ENCODE results near the gene JAZF1.

Gene JAZF1

DNA sequence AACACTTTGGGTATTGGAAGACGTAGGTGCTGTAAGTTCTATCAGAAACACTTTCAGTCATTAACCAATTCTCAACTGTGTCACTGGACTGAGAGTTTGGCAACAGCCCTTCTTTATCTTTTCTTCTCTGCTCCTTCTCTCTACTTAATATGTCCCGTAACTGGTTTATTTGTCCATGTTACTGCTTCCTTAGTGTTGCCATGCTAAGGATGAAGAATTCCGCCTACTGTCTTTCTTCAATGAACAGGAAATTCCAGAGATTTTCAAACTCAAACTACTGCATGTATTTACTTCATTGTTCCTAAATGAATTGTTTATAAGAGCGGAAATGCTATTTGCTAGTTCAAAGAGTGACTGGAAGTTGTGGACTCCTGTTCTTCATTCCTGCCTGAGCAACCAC, 296.9 kb downstream of the JAZF1 start:
- H2AK5ac ChIP-seq (ENCODE audit: low read length, severe bottlenecking): no peak overlapping the region
- no peak overlapping the region for H2BK15ac ChIP-seq (ENCODE audit: low read depth, poor library complexity, severe bottlenecking)
- no peak overlapping the region for H4K8ac ChIP-seq (ENCODE audit: low read length)
- H2BK120ac ChIP-seq (ENCODE audit: low read depth, low read length): no peak overlapping the region
- no peak overlapping the region for H3K23ac ChIP-seq (ENCODE audit: low read length in 2 of 2)
- no peak overlapping the region for H3K4me3 ChIP-seq (ENCODE audit: insufficient read depth in 1 of 2, low read depth in 1 of 2, low read length in 2 of 2)
- DNase-seq: peak; percentile 23
- no peak overlapping the region for H2BK5ac ChIP-seq (ENCODE audit: low read depth, low read length, poor library complexity, severe bottlenecking)
- H3K27me3 ChIP-seq (ENCODE audit: control insufficient read depth in 1 of 2, insufficient read depth in 1 of 2, low read length in 2 of 2): no peaks in the 10 kb centered on the region
- no peak overlapping the region for H3K18ac ChIP-seq (ENCODE audit: low read depth in 1 of 2, low read length in 2 of 2)
- WGBS: 41% methylated on average over 3 of the region's 4 CpGs
- H4K91ac ChIP-seq (ENCODE audit: low read length): no peak overlapping the region
- H3K4ac ChIP-seq (ENCODE audit: low read depth in 1 of 2, low read length in 2 of 2): no peak overlapping the region
- no peak overlapping the region for H2AFZ ChIP-seq (ENCODE audit: low read depth, low read length)
- no peak overlapping the region for H2BK12ac ChIP-seq (ENCODE audit: low read length in 2 of 2)
- H3K9ac ChIP-seq (ENCODE audit: low read length): no peak overlapping the region
- H3K9me3 ChIP-seq (ENCODE audit: control insufficient read depth, low read length): no peaks in the 10 kb centered on the region
- no peak overlapping the region for H3K27ac ChIP-seq (ENCODE audit: low read length, poor library complexity, severe bottlenecking)
- peaks cover 23% of the 10 kb centered on the region for H3K79me1 ChIP-seq (replicated peaks; ENCODE audit: low read length, poor library complexity, severe bottlenecking)
- peaks cover 5% of the 10 kb centered on the region for H3K4me1 ChIP-seq (ENCODE audit: control insufficient read depth, insufficient read depth, low read depth, low read length)
- H3K36me3 ChIP-seq (ENCODE audit: control insufficient read depth in 1 of 2, insufficient read depth in 2 of 2, low read depth in 1 of 2, low read length in 2 of 2): no peaks in the 10 kb centered on the region
- no peak overlapping the region for H3K4me2 ChIP-seq (ENCODE audit: low read length, poor library complexity, severe bottlenecking)
- no peak overlapping the region for H3K14ac ChIP-seq (ENCODE audit: low read length in 2 of 2)

- H3K18ac ChIP-seq (ENCODE audit: low read depth in 1 of 2, low read length in 2 of 2): no peak overlapping the region
- WGBS: 82% methylated on average over 8 of the region's 8 CpGs
- H2BK120ac ChIP-seq (ENCODE audit: low read depth, low read length): no peak overlapping the region
- no peak overlapping the region for H2BK12ac ChIP-seq (ENCODE audit: low read length in 2 of 2)
- no peak for DNase-seq
- H2BK15ac ChIP-seq (ENCODE audit: low read depth, poor library complexity, severe bottlenecking): no peak overlapping the region
- H3K4me3 ChIP-seq (ENCODE audit: insufficient read depth in 1 of 2, low read depth in 1 of 2, low read length in 2 of 2): no peak overlapping the region
- H3K4ac ChIP-seq (ENCODE audit: low read depth in 1 of 2, low read length in 2 of 2): no peak overlapping the region
- H3K4me1 ChIP-seq (ENCODE audit: control insufficient read depth, insufficient read depth, low read depth, low read length): peaks cover 24% of the 10 kb centered on the region
- no peak overlapping the region for H3K23ac ChIP-seq (ENCODE audit: low read length in 2 of 2)
- H3K9me3 ChIP-seq (ENCODE audit: control insufficient read depth, low read length): no peaks in the 10 kb centered on the region
- no peaks in the 10 kb centered on the region for H3K36me3 ChIP-seq (ENCODE audit: control insufficient read depth in 1 of 2, insufficient read depth in 2 of 2, low read depth in 1 of 2, low read length in 2 of 2)
- H2AK5ac ChIP-seq (ENCODE audit: low read length, severe bottlenecking): peak overlapping the region; percentile 31
- no peak overlapping the region for H4K91ac ChIP-seq (ENCODE audit: low read length)
- no peak overlapping the region for H2AFZ ChIP-seq (ENCODE audit: low read depth, low read length)
- no peaks in the 10 kb centered on the region for H3K27me3 ChIP-seq (ENCODE audit: control insufficient read depth in 1 of 2, insufficient read depth in 1 of 2, low read length in 2 of 2)
- H3K4me2 ChIP-seq (ENCODE audit: low read length, poor library complexity, severe bottlenecking): no peak overlapping the region
- no peak overlapping the region for H3K27ac ChIP-seq (ENCODE audit: low read length, poor library complexity, severe bottlenecking)
- no peak overlapping the region for H2BK5ac ChIP-seq (ENCODE audit: low read depth, low read length, poor library complexity, severe bottlenecking)
- no peak overlapping the region for H3K9ac ChIP-seq (ENCODE audit: low read length)
- H3K14ac ChIP-seq (ENCODE audit: low read length in 2 of 2): no peak overlapping the region
- peaks cover 17% of the 10 kb centered on the region for H3K79me1 ChIP-seq (replicated peaks; ENCODE audit: low read length, poor library complexity, severe bottlenecking)
- H4K8ac ChIP-seq (ENCODE audit: low read length): no peak overlapping the region
These were observed 303.8 kb downstream of the JAZF1 start for GRCh38 chr7:27876756-27877155.

DNA sequence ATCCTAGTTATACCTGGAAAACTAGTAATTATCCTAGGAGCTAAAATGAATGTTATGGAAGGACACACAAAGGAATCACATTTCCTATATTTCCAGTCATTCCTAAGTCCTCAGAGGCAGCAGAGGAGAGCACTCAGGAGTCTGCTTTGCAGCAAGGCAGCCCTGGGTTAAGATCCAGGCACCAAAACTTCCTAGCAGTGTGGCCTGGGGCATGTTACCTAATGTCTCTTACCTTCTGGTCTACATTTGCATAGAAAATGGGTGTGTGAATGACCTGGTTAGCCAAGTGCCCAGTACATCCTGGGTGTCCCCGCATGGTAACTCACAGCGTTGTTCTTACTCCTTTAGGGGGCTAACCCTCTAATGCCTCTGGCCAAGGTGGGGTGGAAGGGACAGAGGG, 304.8 kb downstream of the JAZF1 start:
- Histone ChIP-seq H3K18ac (ENCODE audit: low read depth in 1 of 2, low read length in 2 of 2) (no peak overlapping the region), H3K36me3 (ENCODE audit: control insufficient read depth in 1 of 2, insufficient read depth in 2 of 2, low read depth in 1 of 2, low read length in 2 of 2) (no peaks in the 10 kb centered on the region), H3K4ac (ENCODE audit: low read depth in 1 of 2, low read length in 2 of 2) (no peak overlapping the region), H3K9me3 (ENCODE audit: control insufficient read depth, low read length) (no peaks in the 10 kb centered on the region), H2BK120ac (ENCODE audit: low read depth, low read length) (no peak overlapping the region), H2BK15ac (ENCODE audit: low read depth, poor library complexity, severe bottlenecking) (no peak overlapping the region), H2BK12ac (ENCODE audit: low read length in 2 of 2) (no peak overlapping the region), H3K27ac (ENCODE audit: low read length, poor library complexity, severe bottlenecking) (no peak overlapping the region), H2AK5ac (ENCODE audit: low read length, severe bottlenecking) (peak overlapping the region; percentile 99), H2AFZ (ENCODE audit: low read depth, low read length) (no peak overlapping the region), H3K4me2 (ENCODE audit: low read length, poor library complexity, severe bottlenecking) (no peak overlapping the region), H3K27me3 (ENCODE audit: control insufficient read depth in 1 of 2, insufficient read depth in 1 of 2, low read length in 2 of 2) (no peaks in the 10 kb centered on the region), H3K23ac (ENCODE audit: low read length in 2 of 2) (no peak overlapping the region), H3K79me1 (replicated peaks; ENCODE audit: low read length, poor library complexity, severe bottlenecking) (peaks cover 13% of the 10 kb centered on the region), H3K4me3 (ENCODE audit: insufficient read depth in 1 of 2, low read depth in 1 of 2, low read length in 2 of 2) (no peak overlapping the region), H3K14ac (ENCODE audit: low read length in 2 of 2) (no peak overlapping the region), H3K4me1 (ENCODE audit: control insufficient read depth, insufficient read depth, low read depth, low read length) (peaks cover 24% of the 10 kb centered on the region), H2BK5ac (ENCODE audit: low read depth, low read length, poor library complexity, severe bottlenecking) (no peak overlapping the region), H3K9ac (ENCODE audit: low read length) (no peak overlapping the region), H4K8ac (ENCODE audit: low read length) (no peak overlapping the region), H4K91ac (ENCODE audit: low read length) (no peak overlapping the region)
- 100% methylated on average over 2 of the region's 2 CpGs for WGBS
- DNase-seq: no peak

GRCh38 chr7:27875061-27875460, 305.5 kb downstream of the JAZF1 start:
- Histone ChIP-seq H2AFZ (ENCODE audit: low read depth, low read length) (no peak overlapping the region), H3K36me3 (ENCODE audit: control insufficient read depth in 1 of 2, insufficient read depth in 2 of 2, low read depth in 1 of 2, low read length in 2 of 2) (no peaks in the 10 kb centered on the region), H2BK120ac (ENCODE audit: low read depth, low read length) (no peak overlapping the region), H3K27me3 (ENCODE audit: control insufficient read depth in 1 of 2, insufficient read depth in 1 of 2, low read length in 2 of 2) (no peaks in the 10 kb centered on the region), H2BK5ac (ENCODE audit: low read depth, low read length, poor library complexity, severe bottlenecking) (peak overlapping the region; percentile 46), H3K9ac (ENCODE audit: low read length) (no peak overlapping the region), H4K8ac (ENCODE audit: low read length) (peak overlapping the region; percentile 62), H3K9me3 (ENCODE audit: control insufficient read depth, low read length) (no peaks in the 10 kb centered on the region), H3K4me1 (ENCODE audit: control insufficient read depth, insufficient read depth, low read depth, low read length) (peaks cover 26% of the 10 kb centered on the region), H2BK12ac (ENCODE audit: low read length in 2 of 2) (no peak overlapping the region), H3K4me2 (ENCODE audit: low read length, poor library complexity, severe bottlenecking) (no peak overlapping the region), H3K18ac (ENCODE audit: low read depth in 1 of 2, low read length in 2 of 2) (no peak overlapping the region), H4K91ac (ENCODE audit: low read length) (no peak overlapping the region), H3K4me3 (ENCODE audit: insufficient read depth in 1 of 2, low read depth in 1 of 2, low read length in 2 of 2) (no peak overlapping the region), H2AK5ac (ENCODE audit: low read length, severe bottlenecking) (peak overlapping the region; percentile 96), H2BK15ac (ENCODE audit: low read depth, poor library complexity, severe bottlenecking) (no peak overlapping the region), H3K27ac (ENCODE audit: low read length, poor library complexity, severe bottlenecking) (peak overlapping the region; percentile 99), H3K79me1 (replicated peaks; ENCODE audit: low read length, poor library complexity, severe bottlenecking) (peaks cover 18% of the 10 kb centered on the region), H3K4ac (ENCODE audit: low read depth in 1 of 2, low read length in 2 of 2) (no peak overlapping the region), H3K14ac (ENCODE audit: low read length in 2 of 2) (no peak overlapping the region), H3K23ac (ENCODE audit: low read length in 2 of 2) (no peak overlapping the region)
- WGBS: 97% methylated on average over 9 of the region's 9 CpGs
- DNase-seq: no peak
